ENCODE data around the gene ATP6V1D. TPM values are rescaled to one million over a fixed set of nuclear protein-coding genes. Genes with fewer than 3 reads are reported as not detected.
"Not testable (repeated sequence)": the region's sequence is repeated elsewhere in the genome, so short reads cannot be mapped to it uniquely, and the experiment has no call there.

ATP6V1D gene
- total RNA-seq, 1 experiment from 2014 or later: 74.1 TPM

DNA sequence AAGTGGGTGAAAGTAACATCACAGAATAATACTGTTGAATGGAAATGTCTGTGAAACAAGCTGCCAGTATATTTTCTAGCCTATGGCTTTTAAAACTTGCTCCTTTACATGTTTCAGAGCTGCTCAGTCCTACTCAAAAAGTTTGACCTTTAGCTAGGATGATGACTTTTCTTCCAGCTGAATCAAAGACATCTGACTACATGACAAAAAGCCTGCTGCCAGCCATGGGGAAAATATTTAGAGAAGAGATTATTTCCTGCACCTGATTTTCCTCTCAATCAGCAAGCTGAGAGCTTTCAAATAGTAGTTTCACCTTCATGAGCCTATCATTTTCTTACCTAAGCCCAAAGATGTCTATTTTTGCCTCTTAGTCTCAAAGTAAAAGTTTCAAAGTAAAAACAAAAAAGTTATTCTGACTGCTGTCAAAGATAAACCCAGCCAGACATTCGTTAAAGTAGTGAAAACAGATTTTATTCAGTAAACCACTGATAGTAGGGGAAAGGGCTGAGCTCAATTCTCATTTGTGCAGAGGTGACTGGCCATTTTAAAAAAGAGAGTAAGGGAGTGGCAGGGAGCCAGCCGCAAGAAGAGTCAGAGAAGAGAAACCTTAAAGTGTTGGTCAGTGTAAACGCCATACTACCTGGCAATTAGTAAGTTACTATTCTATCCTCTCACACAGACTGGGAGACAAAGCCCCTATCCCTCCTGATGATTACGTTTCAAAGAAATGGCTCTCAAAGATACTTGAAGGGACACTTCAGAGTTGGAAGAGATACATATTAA lies 2.2 kb downstream of the ATP6V1D start:
- TF ChIP-seq, protein P1, sequence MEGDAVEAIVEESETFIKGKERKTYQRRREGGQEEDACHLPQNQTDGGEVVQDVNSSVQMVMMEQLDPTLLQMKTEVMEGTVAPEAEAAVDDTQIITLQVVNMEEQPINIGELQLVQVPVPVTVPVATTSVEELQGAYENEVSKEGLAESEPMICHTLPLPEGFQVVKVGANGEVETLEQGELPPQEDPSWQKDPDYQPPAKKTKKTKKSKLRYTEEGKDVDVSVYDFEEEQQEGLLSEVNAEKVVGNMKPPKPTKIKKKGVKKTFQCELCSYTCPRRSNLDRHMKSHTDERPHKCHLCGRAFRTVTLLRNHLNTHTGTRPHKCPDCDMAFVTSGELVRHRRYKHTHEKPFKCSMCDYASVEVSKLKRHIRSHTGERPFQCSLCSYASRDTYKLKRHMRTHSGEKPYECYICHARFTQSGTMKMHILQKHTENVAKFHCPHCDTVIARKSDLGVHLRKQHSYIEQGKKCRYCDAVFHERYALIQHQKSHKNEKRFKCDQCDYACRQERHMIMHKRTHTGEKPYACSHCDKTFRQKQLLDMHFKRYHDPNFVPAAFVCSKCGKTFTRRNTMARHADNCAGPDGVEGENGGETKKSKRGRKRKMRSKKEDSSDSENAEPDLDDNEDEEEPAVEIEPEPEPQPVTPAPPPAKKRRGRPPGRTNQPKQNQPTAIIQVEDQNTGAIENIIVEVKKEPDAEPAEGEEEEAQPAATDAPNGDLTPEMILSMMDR (IDR thresholded peaks at IDR 0.05; ENCODE audit: unreplicated experiment): no peak
- H3K27me3 Mint-ChIP-seq (ENCODE audit: insufficient read depth, unreplicated experiment): no peaks in the 10 kb centered on the region
- no TSS peak for BruUV-seq (replicated peaks)
- intact Hi-C loops (cut with micrococcal nuclease): no loop called here
- no peaks in the 10 kb centered on the region for H3K9me3 Mint-ChIP-seq (ENCODE audit: unreplicated experiment)
- CTCF ChIA-PET: interaction anchor here (0.5 to 1.6 kb wide), 4 partner anchors 11 to 351 kb away, joined by 3 to 4 read pairs (median 3); no protein-coding TSS in a partner anchor
- no peak for DNase-seq (ENCODE audit: unreplicated experiment)
- peaks cover 40% of the 10 kb centered on the region for H3K36me3 Mint-ChIP-seq (ENCODE audit: insufficient read depth, unreplicated experiment)
- H3K4me3 Mint-ChIP-seq (ENCODE audit: unreplicated experiment): peak overlapping the region; percentile 90
- peaks cover 35% of the 10 kb centered on the region for H3K4me1 Mint-ChIP-seq (ENCODE audit: insufficient read depth, unreplicated experiment)
- POLR2A ChIA-PET: interaction anchor here (0.5 to 4.1 kb wide), 8 partner anchors 8 to 850 kb away, joined by 3 to 46 read pairs (median 6); partner anchors contain the start of genes GPHN and PLEK2
- peak overlapping the region; percentile 99 for H3K27ac Mint-ChIP-seq (ENCODE audit: low read depth, unreplicated experiment)

DNA sequence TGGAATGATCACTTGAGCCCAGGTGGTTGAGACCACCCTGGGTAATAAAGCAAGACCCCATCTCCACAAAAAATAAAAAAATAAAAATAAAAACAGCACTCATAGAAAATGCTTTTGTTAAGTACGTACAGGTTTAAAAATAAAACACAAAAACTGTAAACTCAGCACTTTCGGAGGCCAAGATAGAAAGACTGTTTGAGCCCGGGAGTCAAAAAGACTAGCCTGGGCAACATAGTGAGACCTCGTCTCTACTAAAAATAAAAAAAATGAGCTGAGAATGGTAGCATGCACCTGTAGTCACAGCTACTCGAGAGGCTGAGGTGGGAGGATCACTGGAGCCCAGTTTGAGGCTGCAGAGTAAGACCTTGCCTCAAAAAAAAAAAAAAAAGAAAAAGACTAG lies 7.5 kb downstream of the ATP6V1D start:
- no TSS peak for BruUV-seq (replicated peaks)
- intact Hi-C loops (cut with micrococcal nuclease): no loop called here
- peaks cover 16% of the 10 kb centered on the region for H3K4me1 Mint-ChIP-seq (ENCODE audit: insufficient read depth, unreplicated experiment)
- TF ChIP-seq, protein P1 (IDR thresholded peaks at IDR 0.05; ENCODE audit: unreplicated experiment): no peak
- H3K27me3 Mint-ChIP-seq (ENCODE audit: insufficient read depth, unreplicated experiment): no peaks in the 10 kb centered on the region
- H3K27ac Mint-ChIP-seq (ENCODE audit: low read depth, unreplicated experiment): peak overlapping the region; percentile 63
- CTCF ChIA-PET: interaction anchor here (0.7 to 2.2 kb wide), 2 partner anchors 8 to 1751 kb away, joined by 4 to 8 read pairs; partner anchors contain the start of genes ATP6V1D and EIF2S1
- H3K9me3 Mint-ChIP-seq (ENCODE audit: unreplicated experiment): no peaks in the 10 kb centered on the region
- no peak for DNase-seq (ENCODE audit: unreplicated experiment)
- H3K4me3 Mint-ChIP-seq (ENCODE audit: unreplicated experiment): no peak overlapping the region
- peaks cover 71% of the 10 kb centered on the region for H3K36me3 Mint-ChIP-seq (ENCODE audit: insufficient read depth, unreplicated experiment)
- POLR2A ChIA-PET: interaction anchor here (1.4 to 1.8 kb wide), 2 partner anchors 8 to 40 kb away, joined by 3 to 7 read pairs; partner anchors contain the start of genes ATP6V1D and EIF2S1

DNA sequence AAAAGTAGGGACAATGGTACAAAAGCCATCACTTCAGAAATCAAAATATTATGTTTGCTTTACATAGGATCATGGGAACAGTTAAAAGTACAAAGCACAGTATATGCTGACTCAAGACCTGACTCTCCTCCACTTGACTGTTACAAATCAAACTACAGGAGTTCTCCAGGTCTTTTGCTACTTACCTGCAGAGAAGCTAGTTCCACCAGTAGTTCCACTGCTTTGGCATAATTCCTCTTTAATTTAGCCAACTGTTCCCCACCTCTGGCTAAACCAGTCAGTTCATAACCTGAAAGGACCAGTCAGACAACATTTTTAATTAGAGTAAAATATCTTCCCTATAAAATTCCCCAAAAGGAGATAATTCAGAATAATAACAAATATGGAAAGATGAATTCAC lies 14.0 kb downstream of the ATP6V1D start:
- no peaks in the 10 kb centered on the region for H3K27me3 Mint-ChIP-seq (ENCODE audit: insufficient read depth, unreplicated experiment)
- intact Hi-C loops (cut with micrococcal nuclease): no loop called here
- BruUV-seq (replicated peaks): no TSS peak
- no peak overlapping the region for H3K27ac Mint-ChIP-seq (ENCODE audit: low read depth, unreplicated experiment)
- DNase-seq (ENCODE audit: unreplicated experiment): no peak
- CTCF ChIA-PET: interaction anchor here (0.7 to 1.6 kb wide), 3 partner anchors 11 to 14 kb away, joined by 3 to 4 read pairs (median 3); partner anchors contain the start of gene ATP6V1D
- POLR2A ChIA-PET: interaction anchor here (1.5 kb wide), 1 partner anchor 14 kb away, joined by 9 read pairs; the partner anchor contains the start of gene ATP6V1D
- H3K9me3 Mint-ChIP-seq (ENCODE audit: unreplicated experiment): no peaks in the 10 kb centered on the region
- TF ChIP-seq, protein P1 (IDR thresholded peaks at IDR 0.05; ENCODE audit: unreplicated experiment): no peak
- peaks cover 17% of the 10 kb centered on the region for H3K4me1 Mint-ChIP-seq (ENCODE audit: insufficient read depth, unreplicated experiment)
- peaks cover 85% of the 10 kb centered on the region for H3K36me3 Mint-ChIP-seq (ENCODE audit: insufficient read depth, unreplicated experiment)
- H3K4me3 Mint-ChIP-seq (ENCODE audit: unreplicated experiment): no peak overlapping the region

DNA sequence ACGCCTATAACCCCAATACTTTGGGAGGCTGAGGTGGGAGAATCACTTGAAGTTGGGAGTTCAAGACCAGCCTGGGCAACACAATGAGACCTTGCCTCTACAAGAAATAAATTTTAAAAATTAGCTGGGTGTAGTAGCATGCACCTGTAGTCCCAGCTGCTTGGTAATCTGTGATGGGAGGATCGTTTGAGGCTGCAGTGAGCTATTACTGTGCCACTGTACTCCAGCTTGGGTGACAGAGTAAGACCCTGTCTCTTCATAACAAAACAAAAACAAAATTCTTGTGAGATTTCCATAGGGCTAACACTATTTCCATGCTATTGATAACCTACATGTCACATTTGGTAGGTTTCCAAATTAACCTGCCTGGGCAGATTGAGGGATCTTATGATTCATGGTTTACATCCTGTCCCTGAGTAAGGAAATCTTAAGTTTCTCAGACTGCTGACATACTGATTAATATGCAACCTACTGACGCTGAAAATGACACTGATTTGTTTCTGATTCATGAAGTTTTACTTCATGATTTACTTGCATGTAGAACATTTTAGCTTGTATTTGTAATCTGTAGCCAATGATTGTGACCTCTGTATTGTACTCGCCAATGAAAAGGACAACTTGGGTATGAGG lies 15.9 kb downstream of the ATP6V1D start:
- no TSS peak for BruUV-seq (replicated peaks)
- intact Hi-C loops (cut with micrococcal nuclease): no loop called here
- CTCF ChIA-PET: interaction anchor here (0.7 to 1.4 kb wide), 2 partner anchors 16 to 58 kb away, joined by 3 read pairs; partner anchors contain the start of genes ATP6V1D and EIF2S1
- TF ChIP-seq, protein P1 (IDR thresholded peaks at IDR 0.05; ENCODE audit: unreplicated experiment): no peak
- POLR2A ChIA-PET: interaction anchor here (0.8 to 2.1 kb wide), 6 partner anchors 10 to 42 kb away, joined by 3 to 46 read pairs (median 4); partner anchors contain the start of genes ATP6V1D and EIF2S1
- H3K4me3 Mint-ChIP-seq (ENCODE audit: unreplicated experiment): no peak overlapping the region
- peaks cover 86% of the 10 kb centered on the region for H3K36me3 Mint-ChIP-seq (ENCODE audit: insufficient read depth, unreplicated experiment)
- H3K4me1 Mint-ChIP-seq (ENCODE audit: insufficient read depth, unreplicated experiment): peaks cover 17% of the 10 kb centered on the region
- DNase-seq (ENCODE audit: unreplicated experiment): peak; percentile 63
- no peaks in the 10 kb centered on the region for H3K27me3 Mint-ChIP-seq (ENCODE audit: insufficient read depth, unreplicated experiment)
- H3K27ac Mint-ChIP-seq (ENCODE audit: low read depth, unreplicated experiment): peak overlapping the region; percentile 67
- H3K9me3 Mint-ChIP-seq (ENCODE audit: unreplicated experiment): no peaks in the 10 kb centered on the region

DNA sequence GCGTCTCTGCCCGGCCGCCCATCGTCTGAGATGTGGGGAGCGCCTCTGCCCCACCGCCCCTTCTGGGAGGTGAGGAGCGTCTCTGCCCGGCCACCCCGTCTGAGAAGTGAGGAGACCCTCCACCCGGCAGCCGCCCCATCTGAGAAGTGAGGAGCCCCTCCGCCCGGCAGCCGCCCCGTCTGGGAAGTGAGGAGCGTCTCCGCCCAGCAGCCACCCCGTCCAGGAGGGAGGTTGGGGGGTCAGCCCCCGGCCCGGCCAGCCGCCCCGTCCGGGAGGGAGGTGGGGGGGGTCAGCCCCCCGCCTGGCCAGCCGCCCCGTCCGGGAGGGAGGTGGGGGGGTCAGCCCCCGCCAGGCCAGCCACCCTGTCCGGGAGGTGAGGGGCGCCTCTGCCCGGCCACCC lies 18.4 kb downstream of the ATP6V1D start:
- Mint-ChIP-seq H3K36me3 (ENCODE audit: insufficient read depth, unreplicated experiment) (peaks cover 86% of the 10 kb centered on the region), H3K4me1 (ENCODE audit: insufficient read depth, unreplicated experiment) (peaks cover 17% of the 10 kb centered on the region)
- DNase-seq (ENCODE audit: unreplicated experiment); intact Hi-C loops (cut with micrococcal nuclease); H3K27ac Mint-ChIP-seq (ENCODE audit: low read depth, unreplicated experiment); BruUV-seq (replicated peaks); H3K9me3 Mint-ChIP-seq (ENCODE audit: unreplicated experiment); H3K4me3 Mint-ChIP-seq (ENCODE audit: unreplicated experiment); POLR2A ChIA-PET; H3K27me3 Mint-ChIP-seq (ENCODE audit: insufficient read depth, unreplicated experiment); CTCF ChIA-PET: not testable (repeated sequence)

All from MCF 10A (cell line).